Colonic mucosa (tissue), 4 donors: ENCODE data around the gene MTREX. TPM values are rescaled to one million over a fixed set of nuclear protein-coding genes. Genes with fewer than 3 reads are reported as not detected.
A peak's percentile ranks its signal among the peaks of the same experiment; 100 is the strongest.

ENCODE experiments used
- DNase-seq: peaks from one replicate; pipeline ENCODE4 v3.0.0-alpha.2; 2020
- H3K27ac ChIP-seq: fragments of 200-600 bp; one replicate; pipeline ENCODE4 v1.8.0; 2021
- H3K27me3 ChIP-seq: fragments of 200-600 bp; one replicate; pipeline ENCODE4 v1.8.0; 2021
- H3K36me3 ChIP-seq: fragments of 200-600 bp; one replicate; pipeline ENCODE4 v1.8.0; 2021
- H3K4me1 ChIP-seq: fragments of 200-600 bp; one replicate; pipeline ENCODE4 v1.8.0; 2021; ENCODE audit warnings: mild to moderate bottlenecking
- H3K4me3 ChIP-seq: fragments of 200-600 bp; one replicate; pipeline ENCODE4 v1.8.0; 2021
- H3K9ac ChIP-seq, 2 donors: one replicate each; pipeline ENCODE4 v1.7.0; 2013; ENCODE audit warnings: control low read depth in 2 of 2, low read depth in 2 of 2, low read length in 2 of 2
- H3K9me3 ChIP-seq: fragments of 200-600 bp; one replicate; pipeline ENCODE4 v1.8.0; 2021
- CTCF ChIP-seq: fragments of 200-600 bp; IDR thresholded peaks from one replicate; pipeline ENCODE4 v1.8.0; 2022; ENCODE audit warnings: antibody characterized with exemption, mild to moderate bottlenecking
- intact Hi-C: fragments of 100-400 bp; cut with DNase I; formaldehyde crosslinking; loops from one replicate; pipeline ENCODE4 v1.14.1; 2022
- total RNA-seq, 2 donors: library from RNA; stranded (reverse); fragmentation: NEBNext Ultra II Directional in 1 of 2; extraction: Animal tissue kit (Norgen Biotek cat#: 25700) in 1 of 2; gene quantifications; one replicate each; pipeline ENCODE4 v1.2.1, GENCODE V29; 2021
- donor health status: healthy.
- donor health status: DM: no; HTN: no; CAD: no.
- donor health status: DM: no; HTN: no; CAD: no.

Gene MTREX
- total RNA-seq, 2 donors from 2014 or later = 53.7 to 69.0 TPM

- H3K27me3 ChIP-seq = no peaks in the 10 kb centered on the region
- peak overlapping the region; percentile 24 for H3K27ac ChIP-seq
- no peak overlapping the region for H3K9ac ChIP-seq
- peak; percentile 25 for DNase-seq
- intact Hi-C loops = no loop called here
- TF ChIP-seq CTCF = no peak
- H3K9me3 ChIP-seq = no peaks in the 10 kb centered on the region
- no peaks in the 10 kb centered on the region for H3K36me3 ChIP-seq
- H3K4me3 ChIP-seq = no peak overlapping the region
- peaks cover 6% of the 10 kb centered on the region for H3K4me1 ChIP-seq
Observed at GRCh38 chr5:55467862-55468551, 160.2 kb downstream of the MTREX start.

- Histone ChIP-seq H3K27me3 (no peaks in the 10 kb centered on the region), H3K36me3 (no peaks in the 10 kb centered on the region), H3K27ac (no peak overlapping the region), H3K9me3 (no peaks in the 10 kb centered on the region), H3K9ac (no peak overlapping the region), H3K4me3 (no peak overlapping the region), H3K4me1 (peaks cover 6% of the 10 kb centered on the region)
- DNase-seq = no peak
- TF ChIP-seq CTCF = no peak
- intact Hi-C loops = no loop called here
Observed at GRCh38 chr5:55469839-55470238, 162.1 kb downstream of the MTREX start.

- TF ChIP-seq CTCF = no peak
- Histone ChIP-seq H3K27ac (no peak overlapping the region), H3K36me3 (no peaks in the 10 kb centered on the region), H3K4me3 (no peak overlapping the region), H3K4me1 (peaks cover 6% of the 10 kb centered on the region), H3K9me3 (no peaks in the 10 kb centered on the region), H3K27me3 (no peaks in the 10 kb centered on the region), H3K9ac (no peak overlapping the region)
- intact Hi-C loops = no loop called here
- no peak for DNase-seq
Observed at GRCh38 chr5:55470282-55470681, 162.5 kb downstream of the MTREX start.

DNA sequence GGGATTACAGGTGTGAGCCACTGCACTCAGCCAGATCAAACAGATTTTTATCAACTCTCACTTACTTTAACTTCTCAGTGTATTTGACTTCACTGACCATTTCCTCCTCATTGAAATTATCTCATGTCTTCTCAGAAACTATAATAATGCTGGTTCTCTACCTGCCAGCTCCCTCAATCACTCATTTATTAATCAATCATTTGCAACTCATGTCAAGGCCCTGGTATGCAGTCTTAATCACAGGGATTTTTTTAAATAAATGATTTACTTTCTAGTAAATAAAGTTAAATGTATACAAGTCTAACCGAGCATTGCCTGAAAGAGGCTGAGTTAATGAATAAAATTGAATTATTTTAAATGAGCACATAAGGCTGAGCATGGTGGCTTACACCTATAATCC lies 163.7 kb downstream of the MTREX start:
- TF ChIP-seq CTCF = no peak
- Histone ChIP-seq H3K9ac (no peak overlapping the region), H3K27ac (no peak overlapping the region), H3K27me3 (no peaks in the 10 kb centered on the region), H3K4me1 (peaks cover 6% of the 10 kb centered on the region), H3K9me3 (no peaks in the 10 kb centered on the region), H3K36me3 (no peaks in the 10 kb centered on the region), H3K4me3 (no peak overlapping the region)
- intact Hi-C loops = no loop called here
- no peak for DNase-seq

GRCh38 chr5:55472642-55473041 lies 164.9 kb downstream of the MTREX start:
- DNase-seq = no peak
- H3K9me3 ChIP-seq = no peaks in the 10 kb centered on the region
- TF ChIP-seq CTCF = no peak
- H3K36me3 ChIP-seq = no peaks in the 10 kb centered on the region
- intact Hi-C loops = no loop called here
- no peak overlapping the region for H3K9ac ChIP-seq
- no peak overlapping the region for H3K27ac ChIP-seq
- no peaks in the 10 kb centered on the region for H3K27me3 ChIP-seq
- H3K4me1 ChIP-seq = peaks cover 6% of the 10 kb centered on the region
- no peak overlapping the region for H3K4me3 ChIP-seq

Other genes starting within 250 kb of the MTREX start
- gene GZMA, start 205.3 kb upstream of the MTREX start, total RNA-seq = 1 to 10 TPM; 2.0 to 5.7 TPM
- 1 to 10 TPM; 7.1 TPM for gene GPX8, start 147.8 kb upstream of the MTREX start, total RNA-seq
- gene CDC20B, start 134.8 kb upstream of the MTREX start, total RNA-seq = not detected
- gene MCIDAS, start 80.7 kb upstream of the MTREX start, total RNA-seq = under 1 TPM; 0.13 to 0.22 TPM
- gene CCNO, start 74.4 kb upstream of the MTREX start, total RNA-seq = 1 to 10 TPM; 2.5 to 2.6 TPM
- 10 to 100 TPM; 20.8 to 24.6 TPM for gene DHX29, start 295 bp upstream of the MTREX start, total RNA-seq
- gene PLPP1, start 227.0 kb downstream of the MTREX start, total RNA-seq = 10 to 100 TPM; 53.0 to 85.7 TPM